Measurements from ENCODE around the gene ITGA11. TPM values are rescaled to one million over a fixed set of nuclear protein-coding genes. Genes with fewer than 3 reads are reported as not detected.

Gene ITGA11
- total and polyA plus RNA-seq, 8 donors = 0.08 to 12.1 (median 2.0) TPM

DNA sequence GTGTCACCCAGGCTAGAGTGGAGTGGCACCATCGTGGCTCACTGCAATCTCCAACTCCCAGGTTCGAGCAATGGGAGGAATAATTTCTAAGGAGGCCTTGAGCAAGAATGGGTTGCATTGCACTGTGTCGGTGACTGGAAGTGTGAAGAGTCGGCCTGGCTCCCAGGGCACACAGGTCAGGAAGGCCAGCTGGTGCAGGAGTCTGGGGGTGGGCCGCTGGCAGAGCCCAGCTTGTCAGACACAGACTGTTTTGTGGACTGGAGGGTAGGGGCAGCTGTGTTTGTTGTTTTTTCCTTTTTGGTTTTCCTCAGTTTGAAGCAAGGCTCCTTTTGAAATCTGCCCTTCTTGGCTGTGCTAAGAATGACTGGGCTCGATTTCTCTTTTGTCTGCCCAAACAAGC is 66.2 kb downstream of the ITGA11 start:
- Histone ChIP-seq H3K4me1 (peaks cover 0 to 27% (median 13%) of the 10 kb centered on the region in 4 donors), H3K4me3 (no peak overlapping the region), H3K27ac (no peak overlapping the region), H3K27me3 (no peaks in the 10 kb centered on the region), H3K36me3 (no peaks in the 10 kb centered on the region), H3K9me3 (no peaks in the 10 kb centered on the region)
- WGBS, 5 donors = 64 to 88% (median 68%) methylated on average over 6 of the region's 6 CpGs
- TF ChIP-seq EP300 (IDR thresholded peaks at IDR 0.05) (no peak), POLR2AphosphoS5 (IDR thresholded peaks at IDR 0.05) (no peak), POLR2A (IDR thresholded peaks at IDR 0.05) (no peak)
- TF ChIP-seq, protein P1, sequence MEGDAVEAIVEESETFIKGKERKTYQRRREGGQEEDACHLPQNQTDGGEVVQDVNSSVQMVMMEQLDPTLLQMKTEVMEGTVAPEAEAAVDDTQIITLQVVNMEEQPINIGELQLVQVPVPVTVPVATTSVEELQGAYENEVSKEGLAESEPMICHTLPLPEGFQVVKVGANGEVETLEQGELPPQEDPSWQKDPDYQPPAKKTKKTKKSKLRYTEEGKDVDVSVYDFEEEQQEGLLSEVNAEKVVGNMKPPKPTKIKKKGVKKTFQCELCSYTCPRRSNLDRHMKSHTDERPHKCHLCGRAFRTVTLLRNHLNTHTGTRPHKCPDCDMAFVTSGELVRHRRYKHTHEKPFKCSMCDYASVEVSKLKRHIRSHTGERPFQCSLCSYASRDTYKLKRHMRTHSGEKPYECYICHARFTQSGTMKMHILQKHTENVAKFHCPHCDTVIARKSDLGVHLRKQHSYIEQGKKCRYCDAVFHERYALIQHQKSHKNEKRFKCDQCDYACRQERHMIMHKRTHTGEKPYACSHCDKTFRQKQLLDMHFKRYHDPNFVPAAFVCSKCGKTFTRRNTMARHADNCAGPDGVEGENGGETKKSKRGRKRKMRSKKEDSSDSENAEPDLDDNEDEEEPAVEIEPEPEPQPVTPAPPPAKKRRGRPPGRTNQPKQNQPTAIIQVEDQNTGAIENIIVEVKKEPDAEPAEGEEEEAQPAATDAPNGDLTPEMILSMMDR (IDR thresholded peaks at IDR 0.05) = no peak
- no peak for DNase-seq
- intact Hi-C loops (cut with DNase I; ENCODE audit: low total_unique reads) = no loop called here

DNA sequence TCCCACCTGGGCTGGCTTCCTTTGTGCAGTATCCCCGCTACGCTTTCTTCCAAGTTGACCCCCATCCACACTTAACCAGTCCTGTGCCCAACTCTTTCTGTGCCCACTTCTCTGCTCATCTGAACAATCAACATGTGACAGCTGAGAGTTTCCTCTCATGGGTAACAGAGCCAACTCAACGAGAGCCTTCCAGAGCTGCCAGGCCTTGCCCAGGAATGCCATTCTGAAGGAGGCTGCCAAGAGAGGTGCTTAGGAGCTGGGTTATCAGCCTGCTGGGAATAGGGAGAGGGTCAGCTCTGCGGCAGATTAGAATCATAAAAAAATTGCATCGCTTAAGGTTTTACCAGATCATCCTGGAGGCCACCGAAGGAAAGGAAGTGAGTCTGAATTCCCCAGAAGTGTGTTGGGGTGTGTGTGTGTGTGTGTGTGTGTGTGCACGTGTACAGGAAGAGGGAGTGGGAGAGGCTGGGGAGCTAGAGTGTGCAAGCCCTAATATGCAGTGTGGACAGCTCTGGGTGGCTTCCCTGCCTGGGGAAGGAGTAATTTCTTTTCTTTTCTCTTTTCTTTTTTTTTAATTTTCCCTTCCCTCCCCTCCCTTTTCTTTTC is 66.7 kb downstream of the ITGA11 start:
- TF ChIP-seq EP300 (IDR thresholded peaks at IDR 0.05) (no peak), POLR2AphosphoS5 (IDR thresholded peaks at IDR 0.05) (no peak), POLR2A (IDR thresholded peaks at IDR 0.05) (no peak)
- TF ChIP-seq, protein P1 (IDR thresholded peaks at IDR 0.05) = no peak
- H3K27me3 ChIP-seq = no peaks in the 10 kb centered on the region
- H3K4me1 ChIP-seq = peaks cover 0 to 27% (median 13%) of the 10 kb centered on the region in 4 donors
- WGBS, 5 donors = 55 to 75% (median 71%) methylated on average over 7 of the region's 7 CpGs
- H3K4me3 ChIP-seq = no peak overlapping the region
- intact Hi-C loops (cut with DNase I; ENCODE audit: low total_unique reads) = no loop called here
- peak overlapping the region in 3 of 5 donors; percentile 25 to 44 (median 40) for H3K27ac ChIP-seq
- H3K36me3 ChIP-seq = no peaks in the 10 kb centered on the region
- H3K9me3 ChIP-seq = no peaks in the 10 kb centered on the region
- DNase-seq = no peak

DNA sequence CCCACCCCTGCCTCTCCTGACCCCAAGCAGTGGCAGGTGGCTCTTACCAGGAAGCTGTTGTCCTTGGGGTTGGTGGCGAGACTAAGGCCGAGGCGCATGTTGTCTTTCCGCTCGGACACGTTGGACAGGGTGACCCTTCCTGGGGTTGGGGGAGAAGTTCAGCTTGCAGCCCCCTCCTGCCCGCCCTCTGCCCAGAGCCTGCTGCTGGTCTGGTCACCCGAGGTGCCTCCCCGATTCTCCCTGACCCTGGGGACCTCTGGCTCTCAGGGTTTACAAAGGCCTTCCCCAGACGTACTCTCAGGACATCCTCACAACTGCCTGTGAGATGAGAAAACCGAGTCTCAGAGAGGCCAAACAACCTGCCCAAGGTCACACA is 67.3 kb downstream of the ITGA11 start:
- H3K27ac ChIP-seq = peak overlapping the region; percentile 3 to 44 (median 25)
- H3K27me3 ChIP-seq = no peaks in the 10 kb centered on the region
- no peak overlapping the region for H3K4me3 ChIP-seq
- TF ChIP-seq POLR2A (IDR thresholded peaks at IDR 0.05) (no peak), EP300 (IDR thresholded peaks at IDR 0.05) (no peak), POLR2AphosphoS5 (IDR thresholded peaks at IDR 0.05) (no peak)
- TF ChIP-seq, protein P1 (IDR thresholded peaks at IDR 0.05) = no peak
- H3K36me3 ChIP-seq = no peaks in the 10 kb centered on the region
- H3K4me1 ChIP-seq = peaks cover 0 to 27% (median 13%) of the 10 kb centered on the region in 4 donors
- WGBS, 5 donors = 71 to 81% (median 79%) methylated on average over 1 to 11 of the region's 11 CpGs
- H3K9me3 ChIP-seq = no peaks in the 10 kb centered on the region
- DNase-seq = no peak
- intact Hi-C loops (cut with DNase I; ENCODE audit: low total_unique reads) = no loop called here

DNA sequence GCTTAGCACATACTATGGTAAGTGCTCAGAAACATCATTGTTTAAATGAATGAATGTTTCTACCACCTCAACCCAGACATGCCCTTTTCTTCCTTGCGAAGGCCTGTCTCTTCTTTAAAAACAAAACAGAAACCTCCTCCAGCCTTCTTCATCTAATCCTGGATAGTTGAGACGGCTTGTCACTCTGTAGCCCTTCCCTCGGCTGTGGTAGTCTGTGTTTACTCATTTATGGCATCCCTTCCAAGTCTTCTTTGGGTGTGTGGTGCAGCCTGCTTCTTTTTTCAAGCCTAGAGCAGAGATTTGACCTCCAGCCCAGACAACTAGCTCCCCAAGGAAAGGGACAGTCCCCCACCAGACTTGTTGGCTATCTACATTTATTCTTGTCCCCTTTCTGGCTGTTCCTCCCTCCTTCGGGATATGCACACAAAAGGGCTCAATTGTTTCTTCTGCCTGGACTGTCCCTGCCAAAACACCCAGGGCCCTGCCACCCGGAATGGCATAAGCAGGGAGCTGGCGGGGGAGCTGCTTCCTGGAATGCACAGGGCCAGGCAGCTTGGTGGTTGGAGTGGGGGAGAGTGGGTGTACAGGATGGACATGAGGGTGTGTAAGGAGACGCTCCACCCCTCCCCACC is 67.8 kb downstream of the ITGA11 start:
- intact Hi-C loops (cut with DNase I; ENCODE audit: low total_unique reads) = no loop called here
- H3K36me3 ChIP-seq = no peaks in the 10 kb centered on the region
- H3K27ac ChIP-seq = peak overlapping the region; percentile 3 to 48 (median 40)
- 50 to 61% (median 59%) methylated on average over 5 to 7 of the region's 7 CpGs for WGBS, 5 donors
- TF ChIP-seq EP300 (IDR thresholded peaks at IDR 0.05) (no peak), POLR2AphosphoS5 (IDR thresholded peaks at IDR 0.05) (no peak), POLR2A (IDR thresholded peaks at IDR 0.05) (no peak)
- TF ChIP-seq, protein P1 (IDR thresholded peaks at IDR 0.05) = no peak
- H3K27me3 ChIP-seq = no peaks in the 10 kb centered on the region
- H3K4me1 ChIP-seq = peaks cover 0 to 27% (median 13%) of the 10 kb centered on the region in 4 donors
- H3K9me3 ChIP-seq = no peaks in the 10 kb centered on the region
- no peak overlapping the region for H3K4me3 ChIP-seq
- DNase-seq = no peak

Data from stomach (tissue), 9 donors.